ENCODE data around the gene NKIRAS2. TPM values are rescaled to one million over a fixed set of nuclear protein-coding genes. Genes with fewer than 3 reads are reported as not detected.
A peak's percentile ranks its signal among the peaks of the same experiment; 100 is the strongest.

Gene NKIRAS2
- total RNA-seq, 2 experiments from 2014 or later, result 16.3 to 17.2 TPM

GRCh38 chr17:42026857-42027589, 7.1 kb downstream of the NKIRAS2 start:
- peaks cover 13% of the 10 kb centered on the region for H3K36me3 Mint-ChIP-seq (ENCODE audit: low read depth)
- no peaks in the 10 kb centered on the region for H3K27me3 Mint-ChIP-seq
- ChIA-PET CTCF (interaction anchor here (0.6 to 2.7 kb wide), 15 partner anchors 9 to 501 kb away, joined by 3 to 13 read pairs (median 4); partner anchors contain the start of gene DNAJC7), POLR2A (interaction anchor here (0.5 to 0.9 kb wide), 3 partner anchors 15 to 94 kb away, joined by 3 read pairs; no protein-coding TSS in a partner anchor)
- H3K27ac Mint-ChIP-seq, result no peak overlapping the region
- intact Hi-C loops (cut with DNase I, micrococcal nuclease), result no loop called here
- H3K9me3 Mint-ChIP-seq (ENCODE audit: low read depth), result no peaks in the 10 kb centered on the region
- no peak overlapping the region for H3K4me3 Mint-ChIP-seq
- DNase-seq (no peak), ATAC-seq (no peak)
- peaks cover 10% of the 10 kb centered on the region for H3K4me1 Mint-ChIP-seq

- Mint-ChIP-seq H3K27ac (no peak overlapping the region), H3K4me1 (peaks cover 8% of the 10 kb centered on the region), H3K36me3 (ENCODE audit: low read depth) (peaks cover 9% of the 10 kb centered on the region), H3K27me3 (no peaks in the 10 kb centered on the region), H3K4me3 (no peak overlapping the region), H3K9me3 (ENCODE audit: low read depth) (no peaks in the 10 kb centered on the region)
- ATAC-seq, result no peak
- intact Hi-C loops (cut with DNase I, micrococcal nuclease), result no loop called here
- ChIA-PET POLR2A (interaction anchor here (0.5 to 0.9 kb wide), 2 partner anchors 15 to 45 kb away, joined by 3 read pairs; no protein-coding TSS in a partner anchor), CTCF (interaction anchor here (0.8 to 2.6 kb wide), 6 partner anchors 10 to 500 kb away, joined by 3 to 11 read pairs (median 3); partner anchors contain the start of gene DNAJC7)
- DNase-seq, result no peak
Observed at GRCh38 chr17:42027590-42027889, 7.7 kb downstream of the NKIRAS2 start.

DNA sequence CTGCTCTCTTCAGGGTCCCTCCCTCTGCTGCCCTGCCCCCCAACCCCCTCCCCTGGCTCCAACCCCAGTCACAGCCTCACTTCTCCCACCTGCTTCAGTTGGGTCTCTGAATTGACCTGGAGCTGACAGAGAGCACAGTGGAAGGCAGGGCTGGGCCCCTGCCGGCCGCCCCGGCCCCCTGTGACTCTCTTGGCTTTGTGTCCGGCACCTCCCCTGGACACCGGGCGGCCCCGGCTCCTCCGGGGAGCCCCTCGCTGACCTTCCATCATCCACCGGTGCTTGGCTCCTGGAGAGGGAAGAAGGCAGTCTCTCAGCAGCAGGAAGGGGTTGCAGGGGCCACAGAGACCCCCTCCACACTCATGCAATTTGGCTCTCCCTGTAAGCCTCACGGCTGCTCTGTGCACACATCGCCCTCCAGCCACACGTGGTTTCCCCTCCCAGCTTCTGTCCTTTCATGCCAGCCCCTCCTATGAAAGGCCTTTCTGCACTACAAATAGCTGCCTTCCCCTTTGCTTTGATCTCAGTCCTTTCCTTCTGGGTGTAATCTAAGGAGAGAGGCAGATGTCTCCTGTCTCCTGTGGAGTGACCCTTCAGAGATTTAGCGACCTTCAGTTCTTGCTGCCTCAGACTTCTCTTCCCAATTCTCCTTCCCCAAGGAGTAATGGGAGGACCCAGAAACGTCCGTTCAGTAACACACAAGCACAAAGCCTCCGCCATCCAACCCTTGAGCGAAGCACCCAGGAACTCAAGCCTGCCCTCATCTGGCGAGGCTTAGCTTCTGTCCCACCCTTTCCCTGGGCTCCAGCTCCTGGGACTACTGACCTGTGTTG, 8.3 kb downstream of the NKIRAS2 start:
- no peak for DNase-seq
- Mint-ChIP-seq H3K27ac (no peak overlapping the region), H3K4me3 (no peak overlapping the region), H3K27me3 (no peaks in the 10 kb centered on the region), H3K4me1 (peaks cover 8% of the 10 kb centered on the region), H3K36me3 (ENCODE audit: low read depth) (peaks cover 8% of the 10 kb centered on the region), H3K9me3 (ENCODE audit: low read depth) (no peaks in the 10 kb centered on the region)
- ATAC-seq, result no peak
- ChIA-PET POLR2A (no interaction called here), CTCF (interaction anchor here (0.6 to 1.3 kb wide), 5 partner anchors 8 to 1610 kb away, joined by 3 to 4 read pairs (median 3); partner anchors contain the start of gene NKIRAS2)
- intact Hi-C loops (cut with DNase I, micrococcal nuclease), result no loop called here

GRCh38 chr17:42028791-42029127, 8.9 kb downstream of the NKIRAS2 start:
- intact Hi-C loops (cut with DNase I, micrococcal nuclease), result no loop called here
- DNase-seq, result no peak
- Mint-ChIP-seq H3K36me3 (ENCODE audit: low read depth) (peaks cover 8% of the 10 kb centered on the region), H3K27ac (no peak overlapping the region), H3K4me1 (peaks cover 8% of the 10 kb centered on the region), H3K27me3 (no peaks in the 10 kb centered on the region), H3K4me3 (no peak overlapping the region), H3K9me3 (ENCODE audit: low read depth) (no peaks in the 10 kb centered on the region)
- ChIA-PET CTCF (interaction anchor here (0.6 to 1.3 kb wide), 5 partner anchors 9 to 1611 kb away, joined by 3 to 4 read pairs (median 3); partner anchors contain the start of gene NKIRAS2), POLR2A (no interaction called here)
- ATAC-seq, result no peak

GRCh38 chr17:42031584-42031983, 11.7 kb downstream of the NKIRAS2 start:
- ATAC-seq (no peak), DNase-seq (no peak)
- ChIA-PET POLR2A (interaction anchor here (0.6 kb wide), 1 partner anchor 360 kb away, joined by 3 read pairs; no protein-coding TSS in a partner anchor), CTCF (interaction anchor here (0.9 to 1.6 kb wide), 4 partner anchors 9 to 496 kb away, joined by 3 to 4 read pairs (median 3); partner anchors contain the start of gene NKIRAS2)
- no peaks in the 10 kb centered on the region for H3K36me3 Mint-ChIP-seq (ENCODE audit: low read depth)
- H3K9me3 Mint-ChIP-seq (ENCODE audit: low read depth), result no peaks in the 10 kb centered on the region
- no peak overlapping the region for H3K4me3 Mint-ChIP-seq
- intact Hi-C loops (cut with DNase I, micrococcal nuclease), result no loop called here
- no peak overlapping the region for H3K27ac Mint-ChIP-seq
- H3K27me3 Mint-ChIP-seq, result no peaks in the 10 kb centered on the region
- H3K4me1 Mint-ChIP-seq, result peaks cover 4% of the 10 kb centered on the region

DNA sequence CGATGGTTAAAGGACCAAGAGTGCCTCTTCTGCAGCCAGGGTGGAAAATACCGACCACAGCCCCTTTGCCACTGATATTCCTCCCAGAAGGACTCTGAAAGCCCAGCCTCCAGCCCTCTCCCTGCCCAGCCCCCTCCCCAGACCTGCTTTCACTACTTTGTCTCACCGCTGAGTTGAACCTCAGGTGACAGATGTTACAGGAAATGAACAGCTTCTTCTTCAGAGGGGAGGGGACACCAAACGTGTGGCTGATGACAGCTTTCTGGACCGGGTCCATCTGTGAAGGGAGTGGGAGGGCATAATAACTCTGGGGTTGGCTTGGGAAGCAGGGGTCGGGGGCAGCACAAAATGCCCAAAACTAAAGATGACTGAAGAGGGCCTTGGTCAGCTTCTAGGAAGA, 14.2 kb downstream of the NKIRAS2 start:
- Mint-ChIP-seq H3K27ac (no peak overlapping the region), H3K36me3 (ENCODE audit: low read depth) (no peaks in the 10 kb centered on the region), H3K4me3 (no peak overlapping the region), H3K27me3 (peaks cover 2% of the 10 kb centered on the region), H3K9me3 (ENCODE audit: low read depth) (no peaks in the 10 kb centered on the region), H3K4me1 (peaks cover 4% of the 10 kb centered on the region)
- intact Hi-C loops (cut with DNase I, micrococcal nuclease), result no loop called here
- CTCF ChIA-PET, result interaction anchor here (0.8 to 1.6 kb wide), 6 partner anchors 10 to 441 kb away, joined by 3 to 10 read pairs (median 5); partner anchors contain the start of genes DNAJC7 and NKIRAS2
- POLR2A ChIA-PET, result interaction anchor here (0.6 kb wide), 2 partner anchors 336 to 709 kb away, joined by 3 to 6 read pairs; no protein-coding TSS in a partner anchor
- ATAC-seq (peak; percentile 58), DNase-seq (peak; percentile 35)

- no peak overlapping the region for H3K27ac Mint-ChIP-seq
- peaks cover 4% of the 10 kb centered on the region for H3K4me1 Mint-ChIP-seq
- ATAC-seq, result peak; percentile 53
- H3K9me3 Mint-ChIP-seq (ENCODE audit: low read depth), result no peaks in the 10 kb centered on the region
- no peaks in the 10 kb centered on the region for H3K36me3 Mint-ChIP-seq (ENCODE audit: low read depth)
- POLR2A ChIA-PET, result no interaction called here
- peaks cover 4% of the 10 kb centered on the region for H3K27me3 Mint-ChIP-seq
- intact Hi-C loops (cut with DNase I, micrococcal nuclease), result no loop called here
- H3K4me3 Mint-ChIP-seq, result no peak overlapping the region
- DNase-seq, result no peak
- CTCF ChIA-PET, result interaction anchor here (0.6 to 1.1 kb wide), 2 partner anchors 184 to 599 kb away, joined by 3 to 4 read pairs; no protein-coding TSS in a partner anchor
Observed at GRCh38 chr17:42038221-42038973, 18.5 kb downstream of the NKIRAS2 start.

GRCh38 chr17:42039794-42040763, 20.2 kb downstream of the NKIRAS2 start:
- H3K9me3 Mint-ChIP-seq (ENCODE audit: low read depth), result no peaks in the 10 kb centered on the region
- H3K27me3 Mint-ChIP-seq, result peaks cover 4% of the 10 kb centered on the region
- H3K27ac Mint-ChIP-seq, result no peak overlapping the region
- ChIA-PET CTCF (interaction anchor here (0.7 to 2.0 kb wide), 11 partner anchors 9 to 490 kb away, joined by 3 to 7 read pairs (median 3); partner anchors contain the start of genes DNAJC7 and NKIRAS2), POLR2A (no interaction called here)
- DNase-seq, result no peak
- no peaks in the 10 kb centered on the region for H3K4me1 Mint-ChIP-seq
- no peaks in the 10 kb centered on the region for H3K36me3 Mint-ChIP-seq (ENCODE audit: low read depth)
- H3K4me3 Mint-ChIP-seq, result no peak overlapping the region
- peak; percentile 16 for ATAC-seq
- intact Hi-C loops (cut with DNase I, micrococcal nuclease), result no loop called here

- Mint-ChIP-seq H3K36me3 (ENCODE audit: low read depth) (no peaks in the 10 kb centered on the region), H3K27ac (no peak overlapping the region), H3K4me3 (no peak overlapping the region), H3K4me1 (no peaks in the 10 kb centered on the region), H3K9me3 (ENCODE audit: low read depth) (no peaks in the 10 kb centered on the region), H3K27me3 (peaks cover 4% of the 10 kb centered on the region)
- no peak for ATAC-seq
- POLR2A ChIA-PET, result no interaction called here
- intact Hi-C loops (cut with DNase I, micrococcal nuclease), result no loop called here
- CTCF ChIA-PET, result interaction anchor here (0.8 to 2.0 kb wide), 10 partner anchors 9 to 491 kb away, joined by 3 to 7 read pairs (median 3); partner anchors contain the start of genes DNAJC7 and NKIRAS2
- DNase-seq, result no peak
Observed at GRCh38 chr17:42040818-42041217, 20.9 kb downstream of the NKIRAS2 start.

- intact Hi-C loops (cut with DNase I, micrococcal nuclease), result no loop called here
- Mint-ChIP-seq H3K27ac (no peak overlapping the region), H3K9me3 (ENCODE audit: low read depth) (no peaks in the 10 kb centered on the region), H3K27me3 (peaks cover 4% of the 10 kb centered on the region), H3K4me3 (no peak overlapping the region), H3K36me3 (ENCODE audit: low read depth) (no peaks in the 10 kb centered on the region), H3K4me1 (no peaks in the 10 kb centered on the region)
- ChIA-PET POLR2A (no interaction called here), CTCF (interaction anchor here (0.9 to 2.0 kb wide), 4 partner anchors 8 to 26 kb away, joined by 3 to 7 read pairs (median 3); no protein-coding TSS in a partner anchor)
- ATAC-seq, result no peak
- no peak for DNase-seq
Observed at GRCh38 chr17:42041619-42042018, 21.7 kb downstream of the NKIRAS2 start.

All from activated CD4-positive, alpha-beta T cell treated with anti-CD3 and anti-CD28 coated beads for 36 hours (primary cell).